Omental fat pad (tissue), 4 donors: ENCODE measurements around the gene RAB11A. TPM values are rescaled to one million over a fixed set of nuclear protein-coding genes. Genes with fewer than 3 reads are reported as not detected.

Experiments
- ATAC-seq: fragments of 150-250 bp; one replicate; pipeline ENCODE4 v1.9.1; 2016; ENCODE audit warnings: mild to moderate bottlenecking, moderate library complexity; ENCODE audit not compliant: low FRiP score
- DNase-seq: peaks from one replicate; pipeline ENCODE4 v3.0.0-alpha.2; 2019; ENCODE audit warnings: low spot score
- CTCF ChIP-seq, 3 donors: fragments of 450-650 bp; IDR thresholded peaks; one replicate each; pipeline ENCODE4 v1.5.1; 2016 to 2017; ENCODE audit warnings: antibody characterized with exemption in 3 of 3, mild to moderate bottlenecking in 3 of 3, moderate library complexity in 2 of 3
- total RNA-seq, 4 donors: library from RNA; depleted of rRNA; stranded (reverse); fragments of >200 nt; gene quantifications; one replicate each; pipeline ENCODE4 v1.1.0, GENCODE V29; 2016

RAB11A gene
- total RNA-seq, 4 donors from 2014 or later = 142 to 191 (median 158) TPM

GRCh38 chr15:65835447-65835846, 33.8 kb upstream of the RAB11A start:
- TF ChIP-seq CTCF (IDR thresholded peaks at IDR 0.05) = no peak
- ATAC-seq (no peak), DNase-seq (no peak)

GRCh38 chr15:65836665-65837064, 32.6 kb upstream of the RAB11A start:
- DNase-seq (no peak), ATAC-seq (no peak)
- no peak for TF ChIP-seq CTCF (IDR thresholded peaks at IDR 0.05)

GRCh38 chr15:65837301-65838294, 31.7 kb upstream of the RAB11A start:
- no peak for DNase-seq
- TF ChIP-seq CTCF (IDR thresholded peaks at IDR 0.05) = no peak
- ATAC-seq = no peak

GRCh38 chr15:65839354-65839901, 29.9 kb upstream of the RAB11A start:
- TF ChIP-seq CTCF (IDR thresholded peaks at IDR 0.05) = no peak
- DNase-seq (no peak), ATAC-seq (no peak)

- no peak for TF ChIP-seq CTCF (IDR thresholded peaks at IDR 0.05)
- no peak for ATAC-seq
Measured at GRCh38 chr15:65839985-65840384, 29.3 kb upstream of the RAB11A start.

GRCh38 chr15:65841121-65841930, 28.0 kb upstream of the RAB11A start:
- no peak for DNase-seq
- no peak for TF ChIP-seq CTCF (IDR thresholded peaks at IDR 0.05)
- no peak for ATAC-seq

More at GRCh38 chr15:65839985-65840384, 29.3 kb upstream of the RAB11A start:
- no peak for DNase-seq
